KOPT-K1 (cell line): ENCODE data around the gene JKAMP.

Experiments used
- H3K27ac ChIP-seq: fragments of 200-600 bp; sonication (generic); 2 replicates; pipeline ENCODE4 v1.5.1; 2016; ENCODE audit warnings: antibody characterized with exemption, mild to moderate bottlenecking, low read depth, low read length; ENCODE audit not compliant: poor library complexity, severe bottlenecking
- H3K36me3 ChIP-seq: fragments of 200-600 bp; sonication (generic); 2 replicates; pipeline ENCODE4 v1.5.1; 2017; ENCODE audit warnings: antibody characterized with exemption, mild to moderate bottlenecking, low read length, moderate library complexity; ENCODE audit not compliant: insufficient read depth
- H3K9me3 ChIP-seq: fragments of 200-600 bp; sonication (generic); 2 replicates; pipeline ENCODE4 v1.5.1; 2017; ENCODE audit warnings: antibody characterized with exemption, low read length, mild to moderate bottlenecking; ENCODE audit not compliant: insufficient read depth, poor library complexity, severe bottlenecking

Gene JKAMP

DNA sequence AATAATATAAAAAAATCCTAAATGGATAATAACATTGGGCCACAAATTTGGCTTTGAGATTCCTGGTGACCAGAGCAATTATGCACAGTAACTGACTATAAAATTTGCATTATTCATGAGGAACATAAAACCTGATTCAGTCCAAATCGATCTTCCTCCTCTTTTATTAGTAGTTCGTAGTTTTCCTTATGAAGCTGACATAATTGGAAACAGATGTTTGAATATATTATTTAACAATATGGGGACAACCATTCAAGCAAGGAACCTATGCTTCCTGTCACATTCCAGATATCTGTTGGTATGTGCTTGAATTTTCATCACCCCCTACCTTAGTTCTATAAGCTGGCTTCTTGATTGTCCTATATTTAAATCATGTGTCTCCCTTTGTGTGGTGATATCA lies 57.4 kb downstream of the JKAMP start:
- Histone ChIP-seq H3K27ac (no peak overlapping the region), H3K36me3 (no peaks in the 10 kb centered on the region), H3K9me3 (no peaks in the 10 kb centered on the region)

DNA sequence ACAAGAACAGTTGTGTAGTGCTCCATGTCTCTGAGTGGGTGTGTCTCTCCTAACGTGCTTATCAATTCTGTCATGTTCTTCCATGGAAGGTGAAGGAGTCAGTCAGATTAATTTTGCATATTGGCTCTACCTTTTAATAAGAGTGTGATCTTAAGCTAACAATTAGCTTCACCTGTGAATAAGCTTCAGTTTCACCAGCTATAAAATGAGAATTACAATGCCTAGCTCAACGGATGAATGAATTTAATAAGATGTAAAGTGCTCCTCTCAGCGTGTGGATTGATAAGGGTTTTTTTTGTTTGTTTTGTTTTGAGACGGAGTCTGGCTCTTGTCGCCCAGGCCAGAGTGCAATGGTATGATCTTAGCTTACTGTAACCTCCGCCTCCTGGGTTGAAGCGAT lies 59.6 kb downstream of the JKAMP start:
- no peaks in the 10 kb centered on the region for H3K9me3 ChIP-seq
- no peak overlapping the region for H3K27ac ChIP-seq
- H3K36me3 ChIP-seq = no peaks in the 10 kb centered on the region

DNA sequence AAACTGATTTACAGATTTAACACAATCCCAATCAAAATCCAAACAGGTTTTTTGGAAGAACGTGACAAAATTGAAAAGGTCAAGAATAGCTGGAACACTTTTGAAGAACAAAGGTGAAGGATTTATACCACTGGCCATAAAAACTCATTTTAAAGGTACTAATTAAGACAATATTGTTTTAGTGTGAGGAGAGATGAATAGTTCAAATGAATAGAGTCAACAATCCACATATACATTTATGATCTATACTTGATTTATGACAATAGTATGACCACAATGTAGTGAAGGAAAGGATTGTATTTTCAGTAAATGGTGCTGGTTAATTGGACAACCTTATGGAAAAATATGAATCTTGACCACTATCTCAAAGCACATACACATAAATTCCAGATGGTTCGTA lies 63.0 kb downstream of the JKAMP start:
- no peak overlapping the region for H3K27ac ChIP-seq
- no peaks in the 10 kb centered on the region for H3K36me3 ChIP-seq
- H3K9me3 ChIP-seq = no peaks in the 10 kb centered on the region
